Ectodermal cell (in vitro differentiated cells): ENCODE data around the gene PTAR1.
A peak's percentile ranks its signal among the peaks of the same experiment; 100 is the strongest.
"Not testable (repeated sequence)": the region's sequence is repeated elsewhere in the genome, so short reads cannot be mapped to it uniquely, and the experiment has no call there.

Experiments
- H3K27ac ChIP-seq: 2 replicates; pipeline ENCODE4 v1.7.0; 2013; ENCODE audit warnings: mild to moderate bottlenecking, low read depth, low read length; ENCODE audit not compliant: insufficient read depth, poor library complexity, severe bottlenecking
- H3K27me3 ChIP-seq: 2 replicates; pipeline ENCODE4 v1.7.0; 2013; ENCODE audit warnings: mild to moderate bottlenecking, low read length; ENCODE audit not compliant: insufficient read depth, control insufficient read depth, poor library complexity, severe bottlenecking
- H3K36me3 ChIP-seq: one replicate; pipeline ENCODE4 v1.7.0; 2013; ENCODE audit warnings: low read length; ENCODE audit not compliant: control insufficient read depth, insufficient read depth
- H3K4me1 ChIP-seq: one replicate; pipeline ENCODE4 v1.7.0; 2013; ENCODE audit warnings: low read length; ENCODE audit not compliant: control insufficient read depth, insufficient read depth
- H3K4me3 ChIP-seq: 2 replicates; pipeline ENCODE4 v1.7.0; 2013; ENCODE audit warnings: low read depth, low read length, control low read depth; ENCODE audit not compliant: insufficient read depth
- H3K9me3 ChIP-seq: 2 replicates; pipeline ENCODE4 v1.7.0; 2013; ENCODE audit warnings: mild to moderate bottlenecking, low read length, moderate library complexity; ENCODE audit not compliant: control insufficient read depth
- WGBS, 2 experiments: methylation state at CpG; one replicate each; pipeline ENCODE4 v1.1.7; 2013; ENCODE audit warnings: missing lambda C conversion rate in 2 of 2; 5-methylcytosine and 5-hydroxymethylcytosine counted together

PTAR1 gene

GRCh38 chr9:69785757-69786156 is 25.9 kb upstream of the PTAR1 start:
- Histone ChIP-seq H3K4me3 (no peak overlapping the region), H3K9me3 (no peaks in the 10 kb centered on the region), H3K36me3 (no peaks in the 10 kb centered on the region), H3K27ac (no peak overlapping the region), H3K27me3 (no peaks in the 10 kb centered on the region), H3K4me1 (no peaks in the 10 kb centered on the region)

DNA sequence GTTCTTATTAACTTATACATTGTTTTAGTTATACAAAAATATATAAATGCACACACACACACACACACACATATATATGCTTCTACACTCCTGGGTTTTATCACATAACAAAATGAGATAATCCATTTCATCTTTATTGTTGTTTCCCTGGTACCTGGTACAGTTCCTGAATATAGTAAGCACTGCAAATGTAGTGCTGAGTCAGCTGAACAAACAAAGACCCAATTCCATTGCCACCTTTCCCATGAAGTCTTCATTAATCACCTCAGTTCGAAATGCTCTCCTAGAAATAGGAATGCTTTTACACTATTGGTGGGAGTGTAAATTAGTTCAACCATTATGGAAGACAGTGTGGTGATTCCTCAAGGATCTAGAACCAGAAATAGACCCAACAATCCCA is 13.4 kb upstream of the PTAR1 start:
- H3K36me3 ChIP-seq: no peaks in the 10 kb centered on the region
- H3K27ac ChIP-seq: no peak overlapping the region
- H3K9me3 ChIP-seq: no peaks in the 10 kb centered on the region
- no peaks in the 10 kb centered on the region for H3K27me3 ChIP-seq
- 100% methylated on average over 1 of the region's 1 CpG; no CpG with 5 or more reads in 1 of the 2 experiments for WGBS, 2 experiments
- no peaks in the 10 kb centered on the region for H3K4me1 ChIP-seq
- H3K4me3 ChIP-seq: no peak overlapping the region

DNA sequence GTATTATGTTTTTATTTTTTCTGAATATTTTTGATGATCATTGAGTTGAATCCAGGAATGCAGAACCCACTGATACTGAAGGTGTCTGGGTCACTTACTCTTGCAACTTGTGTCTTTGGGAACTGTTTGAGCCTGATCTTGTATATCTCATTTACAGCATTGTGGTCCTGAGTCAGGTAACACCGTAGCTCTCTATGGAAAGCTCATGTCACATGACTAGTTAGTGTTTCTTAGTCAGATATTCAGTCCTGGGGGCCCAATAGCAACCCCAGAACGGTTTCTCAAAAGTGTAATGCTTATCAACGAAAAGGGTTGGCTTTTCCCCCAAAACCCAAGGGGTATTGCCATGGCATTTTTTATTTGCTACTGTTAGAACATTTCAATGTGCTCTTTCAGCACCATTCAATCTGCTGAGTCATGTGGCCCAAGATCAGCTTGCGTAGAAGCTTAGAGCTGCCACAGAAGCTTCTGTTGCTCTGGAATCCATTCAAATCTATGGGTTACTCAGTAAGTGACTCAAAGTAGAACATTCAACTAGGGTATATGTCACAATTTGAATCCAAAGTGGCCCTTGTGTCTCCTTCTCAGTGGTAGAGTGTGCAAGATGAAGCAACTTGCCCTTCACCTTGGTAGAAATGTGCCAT is 12.1 kb upstream of the PTAR1 start:
- H3K36me3 ChIP-seq: no peaks in the 10 kb centered on the region
- H3K4me1 ChIP-seq: no peaks in the 10 kb centered on the region
- no peak overlapping the region for H3K4me3 ChIP-seq
- H3K9me3 ChIP-seq: no peaks in the 10 kb centered on the region
- no peak overlapping the region for H3K27ac ChIP-seq
- H3K27me3 ChIP-seq: no peaks in the 10 kb centered on the region
- 92 to 94% methylated on average over 4 of the region's 4 CpGs for WGBS, 2 experiments

DNA sequence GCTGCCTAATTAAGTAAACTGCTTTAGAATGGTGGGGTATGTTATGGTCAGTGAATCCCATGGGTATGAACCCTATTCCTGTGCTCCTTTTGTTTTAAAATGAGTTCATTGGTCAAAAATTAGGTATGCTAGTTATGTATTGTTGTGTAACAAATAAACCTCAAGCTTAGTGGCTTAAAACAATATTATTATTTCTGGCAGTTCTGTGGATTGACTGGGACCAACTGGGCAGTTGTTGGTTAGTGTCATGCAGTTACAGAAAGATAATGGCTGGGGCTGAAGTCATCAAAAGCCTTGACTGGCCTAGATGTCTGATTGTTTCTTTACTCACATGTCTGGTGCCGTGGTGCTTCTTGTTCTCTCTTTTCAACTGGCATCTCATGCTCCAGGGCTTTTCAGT is 8.9 kb upstream of the PTAR1 start:
- Histone ChIP-seq H3K9me3 (no peaks in the 10 kb centered on the region), H3K27me3 (no peaks in the 10 kb centered on the region), H3K4me3 (no peak overlapping the region), H3K36me3 (no peaks in the 10 kb centered on the region), H3K27ac (no peak overlapping the region), H3K4me1 (no peaks in the 10 kb centered on the region)
- 89% methylated on average over 1 of the region's 1 CpG for WGBS, 2 experiments

DNA sequence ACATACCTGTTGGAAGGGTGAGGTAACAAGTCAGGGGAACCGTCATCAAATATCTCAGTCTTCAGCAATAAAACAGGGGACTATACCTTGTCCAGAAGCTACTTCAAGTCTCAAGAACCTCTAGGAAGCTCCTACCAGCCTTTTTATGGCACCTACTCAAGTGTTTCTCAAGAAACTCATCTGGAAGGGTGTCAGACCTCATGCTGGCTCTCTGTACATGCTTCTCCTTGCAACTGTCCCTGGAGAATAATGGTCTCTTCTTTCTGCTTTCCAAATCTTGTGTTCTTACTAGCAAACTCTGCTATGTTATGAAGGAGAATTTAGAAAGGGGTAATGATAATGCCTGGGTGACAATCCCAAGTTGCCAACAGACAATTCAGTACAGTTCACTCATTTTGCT is 8.3 kb upstream of the PTAR1 start:
- Histone ChIP-seq H3K4me3 (no peak overlapping the region), H3K27ac (no peak overlapping the region), H3K9me3 (no peaks in the 10 kb centered on the region), H3K27me3 (no peaks in the 10 kb centered on the region), H3K36me3 (no peaks in the 10 kb centered on the region), H3K4me1 (no peaks in the 10 kb centered on the region)
- 88 to 94% methylated on average over 1 of the region's 1 CpG for WGBS, 2 experiments

DNA sequence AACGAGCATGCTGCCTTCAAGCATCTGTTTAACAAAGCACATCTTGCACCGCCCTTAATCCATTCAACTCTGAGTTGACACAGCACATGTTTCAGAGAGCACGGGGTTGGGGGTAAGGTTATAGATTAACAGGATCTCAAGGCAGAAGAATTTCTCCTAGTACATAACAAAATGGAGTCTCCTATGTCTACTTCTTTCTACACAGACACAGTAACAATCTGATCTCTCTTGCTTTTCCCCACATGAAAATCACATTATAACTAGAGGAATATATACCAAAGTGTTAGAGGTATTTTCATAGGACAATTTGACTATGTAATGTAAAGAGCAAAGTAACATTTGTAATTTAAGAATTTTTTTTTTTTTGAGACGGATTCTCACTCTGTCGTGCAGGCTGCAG is 4.1 kb upstream of the PTAR1 start:
- 56 to 60% methylated on average over 2 of the region's 5 CpGs for WGBS, 2 experiments
- peak overlapping the region; percentile 8 for H3K27ac ChIP-seq

GRCh38 chr9:69762527-69762926 is 2.7 kb upstream of the PTAR1 start:
- Histone ChIP-seq H3K4me1 (peaks cover 6% of the 10 kb centered on the region), H3K4me3 (no peak overlapping the region), H3K9me3 (no peaks in the 10 kb centered on the region), H3K27me3 (no peaks in the 10 kb centered on the region), H3K36me3 (no peaks in the 10 kb centered on the region), H3K27ac (no peak overlapping the region)
- WGBS, 2 experiments: 9 to 44% methylated on average over 1 of the region's 1 CpG

More for the DNA sequence above, 4.1 kb upstream of the PTAR1 start:
- H3K27me3 ChIP-seq, H3K4me1 ChIP-seq, H3K36me3 ChIP-seq, H3K9me3 ChIP-seq, H3K4me3 ChIP-seq: not testable (repeated sequence)

DNA sequence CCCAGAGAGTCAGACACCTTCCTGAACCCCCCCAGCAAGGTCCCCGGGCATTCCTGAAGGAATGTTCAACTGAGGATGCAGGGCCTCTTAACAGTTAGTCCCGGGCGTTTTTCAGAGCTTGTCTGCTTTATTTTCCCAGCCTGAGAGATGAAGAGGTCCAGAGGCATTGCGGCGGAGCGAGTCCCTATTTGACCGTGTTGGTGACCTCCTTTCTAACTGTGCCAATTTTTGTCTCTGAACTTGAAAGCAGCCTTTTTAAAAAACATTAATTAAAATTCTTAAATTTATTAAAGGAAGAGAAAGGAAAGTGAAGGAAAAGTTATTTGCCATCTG is 433 bp upstream of the PTAR1 start:
- no peaks in the 10 kb centered on the region for H3K9me3 ChIP-seq
- H3K27ac ChIP-seq: peak overlapping the region; percentile 92
- no peaks in the 10 kb centered on the region for H3K36me3 ChIP-seq
- H3K4me1 ChIP-seq: peaks cover 23% of the 10 kb centered on the region
- WGBS, 2 experiments: 15 to 21% methylated on average over 7 of the region's 7 CpGs
- H3K27me3 ChIP-seq: no peaks in the 10 kb centered on the region
- peak overlapping the region; percentile 87 for H3K4me3 ChIP-seq

- Histone ChIP-seq H3K36me3 (no peaks in the 10 kb centered on the region), H3K27me3 (no peaks in the 10 kb centered on the region), H3K4me1 (peaks cover 24% of the 10 kb centered on the region), H3K9me3 (no peaks in the 10 kb centered on the region), H3K4me3 (peak overlapping the region; percentile 87), H3K27ac (peak overlapping the region; percentile 86)
- WGBS, 2 experiments: 2 to 5% methylated on average over 5 of the region's 5 CpGs
Measured at GRCh38 chr9:69759021-69759420, 790 bp downstream of the PTAR1 start.

DNA sequence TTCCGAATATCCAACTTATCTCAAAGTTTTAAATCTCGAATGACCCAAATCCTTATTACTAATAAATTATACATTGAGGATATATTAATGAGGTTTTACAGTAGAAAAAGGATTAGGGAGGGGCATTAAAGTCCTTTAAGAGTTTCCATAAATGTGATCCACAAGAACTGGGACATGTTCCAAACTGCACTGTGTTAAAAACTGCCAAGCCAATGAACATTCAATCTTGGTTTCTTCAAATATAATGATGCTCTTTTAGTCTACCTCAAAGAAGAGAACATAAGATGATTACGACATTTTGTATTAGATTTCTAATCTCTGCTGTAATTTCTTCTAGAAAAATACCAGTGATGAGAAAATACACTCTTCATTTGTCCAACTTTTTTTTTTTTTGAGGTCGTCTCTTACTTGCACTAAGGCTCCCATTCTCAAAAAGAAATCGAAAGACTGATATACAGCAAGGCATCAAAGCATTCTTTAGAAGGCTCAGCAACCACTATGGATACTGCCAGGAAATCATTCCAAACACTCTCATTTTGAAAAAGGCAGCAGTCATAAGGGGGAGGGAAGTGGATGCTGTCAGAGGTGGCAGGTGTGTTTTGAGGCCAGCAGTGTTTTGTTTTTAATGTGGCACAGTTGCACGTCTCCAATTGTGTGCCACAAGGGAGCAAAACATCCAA is 1.7 kb downstream of the PTAR1 start:
- Histone ChIP-seq H3K27me3 (no peaks in the 10 kb centered on the region), H3K9me3 (no peaks in the 10 kb centered on the region), H3K27ac (no peak overlapping the region), H3K36me3 (no peaks in the 10 kb centered on the region), H3K4me1 (peaks cover 28% of the 10 kb centered on the region), H3K4me3 (peak overlapping the region; percentile 87)
- 17 to 53% methylated on average over 3 to 4 of the region's 6 CpGs for WGBS, 2 experiments
